ENCODE data around the gene ATP1A1.

ATP1A1 gene

GRCh38 chr1:116428576-116428975 lies 55.5 kb downstream of the ATP1A1 start:
- no peak for DNase-seq (ENCODE audit: low read depth in 2 of 2)
- H3K4me3 ChIP-seq (replicated peaks in 1 of 2; ENCODE audit: low read depth in 2 of 2, low read length in 2 of 2): no peak overlapping the region
- TF ChIP-seq CTCF (IDR thresholded peaks at IDR 0.05; ENCODE audit: low read depth, low read length): no peak

- no peak for TF ChIP-seq CTCF (IDR thresholded peaks at IDR 0.05; ENCODE audit: low read depth, low read length)
- H3K4me3 ChIP-seq (replicated peaks in 1 of 2; ENCODE audit: low read depth in 2 of 2, low read length in 2 of 2): no peak overlapping the region
- DNase-seq (ENCODE audit: low read depth in 2 of 2): no peak
Observed at GRCh38 chr1:116429821-116430374, 56.9 kb downstream of the ATP1A1 start.

GRCh38 chr1:116431870-116432500 lies 58.9 kb downstream of the ATP1A1 start:
- H3K4me3 ChIP-seq (replicated peaks in 1 of 2; ENCODE audit: low read depth in 2 of 2, low read length in 2 of 2): no peak overlapping the region
- DNase-seq (ENCODE audit: low read depth in 2 of 2): no peak
- no peak for TF ChIP-seq CTCF (IDR thresholded peaks at IDR 0.05; ENCODE audit: low read depth, low read length)

GRCh38 chr1:116432655-116433265 lies 59.7 kb downstream of the ATP1A1 start:
- no peak for TF ChIP-seq CTCF (IDR thresholded peaks at IDR 0.05; ENCODE audit: low read depth, low read length)
- DNase-seq (ENCODE audit: low read depth in 2 of 2): no peak
- H3K4me3 ChIP-seq (replicated peaks in 1 of 2; ENCODE audit: low read depth in 2 of 2, low read length in 2 of 2): no peak overlapping the region

- TF ChIP-seq CTCF (IDR thresholded peaks at IDR 0.05; ENCODE audit: low read depth, low read length): no peak
- H3K4me3 ChIP-seq (replicated peaks in 1 of 2; ENCODE audit: low read depth in 2 of 2, low read length in 2 of 2): no peak overlapping the region
- DNase-seq (ENCODE audit: low read depth in 2 of 2): peak; percentile 34 to 40
Observed at GRCh38 chr1:116433275-116434257, 60.5 kb downstream of the ATP1A1 start.

GRCh38 chr1:116434849-116435248 lies 61.8 kb downstream of the ATP1A1 start:
- no peak for DNase-seq (ENCODE audit: low read depth in 2 of 2)
- TF ChIP-seq CTCF (IDR thresholded peaks at IDR 0.05; ENCODE audit: low read depth, low read length): no peak
- H3K4me3 ChIP-seq (replicated peaks in 1 of 2; ENCODE audit: low read depth in 2 of 2, low read length in 2 of 2): no peak overlapping the region

Data from cardiac fibroblast (primary cell).